ENCODE results near the gene DUSP14. TPM values are rescaled to one million over a fixed set of nuclear protein-coding genes. Genes with fewer than 3 reads are reported as not detected.

The DUSP14 gene
- total and polyA plus RNA-seq, 2 of the 8 experiments (the other 6 are each of a cell fraction or from before 2014, with no cell fraction given): 22.1 to 37.9 TPM

DNA sequence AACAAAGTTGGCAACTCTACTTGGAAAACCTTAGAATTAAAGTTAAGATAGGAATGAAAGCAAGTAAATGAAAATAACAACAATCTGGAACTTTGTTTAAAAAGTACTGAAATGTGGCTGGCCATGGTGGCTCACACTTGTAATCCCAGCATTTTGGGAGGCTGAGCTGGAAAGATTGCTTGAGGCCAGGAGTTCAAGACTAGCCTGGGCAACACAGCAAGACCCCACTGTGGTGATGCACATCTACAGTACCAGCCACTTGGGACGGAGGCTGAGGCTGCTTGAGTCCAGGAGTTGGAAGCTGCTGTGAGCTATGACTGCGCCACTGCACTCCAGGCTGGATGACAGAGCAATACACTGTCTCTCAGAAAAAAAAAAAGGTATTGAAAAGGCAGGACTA, 67.8 kb downstream of the DUSP14 start:
- H3K9ac ChIP-seq (replicated peaks in 1 of 4; ENCODE audit: extremely low read depth in 1 of 4, low read depth in 3 of 4, low read length in 3 of 4): no peak overlapping the region
- no peak overlapping the region for H4K5ac ChIP-seq (ENCODE audit: insufficient read length, low read depth, low read length)
- H3K23ac ChIP-seq (ENCODE audit: insufficient read length): no peak overlapping the region
- no peaks in the 10 kb centered on the region for H3K23me2 ChIP-seq (ENCODE audit: low read depth, low read length)
- no peaks in the 10 kb centered on the region for H3K79me2 ChIP-seq (ENCODE audit: control insufficient read depth in 1 of 2, insufficient read depth in 2 of 2, low read length in 2 of 2)
- H3K4ac ChIP-seq (replicated peaks; ENCODE audit: insufficient read length, low read depth, low read length): no peak overlapping the region
- no peak overlapping the region for H3K4me2 ChIP-seq (ENCODE audit: insufficient read depth in 1 of 2, low read depth in 2 of 2, low read length in 2 of 2)
- H3K56ac ChIP-seq (replicated peaks; ENCODE audit: insufficient read length, low read depth, low read length): no peak overlapping the region
- H2BK15ac ChIP-seq (ENCODE audit: low read length): no peak overlapping the region
- H2AK5ac ChIP-seq (ENCODE audit: low read depth, low read length): no peak overlapping the region
- H2BK5ac ChIP-seq (ENCODE audit: low read depth, low read length): no peak overlapping the region
- H3K36me3 ChIP-seq (ENCODE audit: control insufficient read depth in 2 of 4, insufficient read depth in 4 of 4, low read length in 3 of 4): peaks cover 2 to 13% (median 10%) of the 10 kb centered on the region in 4 experiments
- WGBS, 2 experiments (ENCODE audit: extremely low coverage in 1 of 2, insufficient coverage in 1 of 2, insufficient read length in 1 of 2, insufficient replicate concordance in 2 of 2, low coverage in 1 of 2, low lambda C conversion rate in 2 of 2, missing lambda C conversion rate in 1 of 2): 86% methylated on average over 2 of the region's 2 CpGs; no CpG with 5 or more reads in 1 of the 2 experiments
- H2BK12ac ChIP-seq (ENCODE audit: low read depth, low read length): no peak overlapping the region
- no peak overlapping the region for H4K8ac ChIP-seq (ENCODE audit: extremely low read depth, insufficient read depth, low read length)
- ChIA-PET CTCF (ENCODE audit: partially characterized antibody) (interaction anchor here (0.8 to 5.0 kb wide), 3 partner anchors 13 to 44 kb away, joined by 3 to 19 read pairs (median 4); no protein-coding TSS in a partner anchor), POLR2A (ENCODE audit: partially characterized antibody) (no interaction called here)
- no peak overlapping the region for H2BK120ac ChIP-seq (replicated peaks; ENCODE audit: low read depth, low read length)
- no peak for DNase-seq (ENCODE audit: low read depth in 1 of 2, low spot score in 2 of 2)
- peaks cover 0 to 1% of the 10 kb centered on the region in 2 experiments for H4K20me1 ChIP-seq (replicated peaks in 1 of 2; ENCODE audit: control insufficient read depth in 1 of 2, insufficient read depth in 2 of 2, low read length in 2 of 2)
- H2BK20ac ChIP-seq (ENCODE audit: low read length): no peak overlapping the region
- no peak overlapping the region for H3K27ac ChIP-seq (ENCODE audit: low read depth, low read length)
- H3K9me3 ChIP-seq (ENCODE audit: insufficient read depth in 2 of 2, low read depth in 1 of 2, low read length in 1 of 2): no peaks in the 10 kb centered on the region
- H3K14ac ChIP-seq (ENCODE audit: insufficient read length): no peak overlapping the region
- FAIRE-seq: no peak
- no peak overlapping the region for H4K91ac ChIP-seq (replicated peaks; ENCODE audit: insufficient read length, low read length)
- H3K4me3 ChIP-seq (ENCODE audit: extremely low read depth in 1 of 4, insufficient read depth in 2 of 4, low read depth in 3 of 4, low read length in 4 of 4): no peak overlapping the region
- no peaks in the 10 kb centered on the region for H3K79me1 ChIP-seq (ENCODE audit: low read depth, low read length)
- H2AFZ ChIP-seq (ENCODE audit: low read length): no peak overlapping the region
- no peaks in the 10 kb centered on the region for H3K27me3 ChIP-seq (replicated peaks in 1 of 4; ENCODE audit: control insufficient read depth in 3 of 4, extremely low read depth in 1 of 4, insufficient read depth in 3 of 4, low read length in 3 of 4)
- H3K4me1 ChIP-seq (replicated peaks in 1 of 4; ENCODE audit: control insufficient read depth in 3 of 4, insufficient read depth in 4 of 4, low read length in 3 of 4): peaks cover 0 to 4% (median 2%) of the 10 kb centered on the region in 4 experiments; a peak in 3 of 7 replicates
- H3K18ac ChIP-seq (ENCODE audit: extremely low read depth, low read length): no peak overlapping the region
- TF ChIP-seq SIX5 (IDR thresholded peaks at IDR 0.05; ENCODE audit: low read depth, low read length) (no peak), PHF8 (conservative IDR thresholded peaks at IDR 0.05; ENCODE audit: low read depth, low read length) (no peak), CBX8 (IDR thresholded peaks at IDR 0.05; ENCODE audit: borderline replicate concordance, low read depth, low read length) (no peak), CHD1 (IDR thresholded peaks at IDR 0.05; ENCODE audit: low read depth, low read length) (no peak), GABPA (IDR thresholded peaks at IDR 0.05; ENCODE audit: borderline replicate concordance, insufficient read depth, low read length) (no peak), SRF (IDR thresholded peaks at IDR 0.05; ENCODE audit: low read depth, low read length) (no peak), BRCA1 (IDR thresholded peaks at IDR 0.05; ENCODE audit: low read depth, low read length) (no peak), SIRT6 (IDR thresholded peaks at IDR 0.05; ENCODE audit: low read length) (no peak), SIN3A (conservative IDR thresholded peaks at IDR 0.05 in 1 of 2, IDR thresholded peaks at IDR 0.05 in 1 of 2; ENCODE audit: low read depth in 1 of 2, low read length in 2 of 2) (no peak), SUZ12 (IDR thresholded peaks at IDR 0.05; ENCODE audit: low read length) (no peak), CEBPB (IDR thresholded peaks at IDR 0.05; ENCODE audit: low read depth, low read length) (no peak)
- TF ChIP-seq, protein P1, sequence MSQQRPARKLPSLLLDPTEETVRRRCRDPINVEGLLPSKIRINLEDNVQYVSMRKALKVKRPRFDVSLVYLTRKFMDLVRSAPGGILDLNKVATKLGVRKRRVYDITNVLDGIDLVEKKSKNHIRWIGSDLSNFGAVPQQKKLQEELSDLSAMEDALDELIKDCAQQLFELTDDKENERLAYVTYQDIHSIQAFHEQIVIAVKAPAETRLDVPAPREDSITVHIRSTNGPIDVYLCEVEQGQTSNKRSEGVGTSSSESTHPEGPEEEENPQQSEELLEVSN (IDR thresholded peaks at IDR 0.05): no peak
- TF ChIP-seq, protein P2, sequence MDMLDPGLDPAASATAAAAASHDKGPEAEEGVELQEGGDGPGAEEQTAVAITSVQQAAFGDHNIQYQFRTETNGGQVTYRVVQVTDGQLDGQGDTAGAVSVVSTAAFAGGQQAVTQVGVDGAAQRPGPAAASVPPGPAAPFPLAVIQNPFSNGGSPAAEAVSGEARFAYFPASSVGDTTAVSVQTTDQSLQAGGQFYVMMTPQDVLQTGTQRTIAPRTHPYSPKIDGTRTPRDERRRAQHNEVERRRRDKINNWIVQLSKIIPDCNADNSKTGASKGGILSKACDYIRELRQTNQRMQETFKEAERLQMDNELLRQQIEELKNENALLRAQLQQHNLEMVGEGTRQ (IDR thresholded peaks at IDR 0.05; ENCODE audit: low read length): no peak
